Measurements from ENCODE around the gene KIF1B. TPM values are rescaled to one million over a fixed set of nuclear protein-coding genes. Genes with fewer than 3 reads are reported as not detected.

KIF1B gene
- total RNA-seq, 1 experiment from 2014 or later = 69.5 TPM

DNA sequence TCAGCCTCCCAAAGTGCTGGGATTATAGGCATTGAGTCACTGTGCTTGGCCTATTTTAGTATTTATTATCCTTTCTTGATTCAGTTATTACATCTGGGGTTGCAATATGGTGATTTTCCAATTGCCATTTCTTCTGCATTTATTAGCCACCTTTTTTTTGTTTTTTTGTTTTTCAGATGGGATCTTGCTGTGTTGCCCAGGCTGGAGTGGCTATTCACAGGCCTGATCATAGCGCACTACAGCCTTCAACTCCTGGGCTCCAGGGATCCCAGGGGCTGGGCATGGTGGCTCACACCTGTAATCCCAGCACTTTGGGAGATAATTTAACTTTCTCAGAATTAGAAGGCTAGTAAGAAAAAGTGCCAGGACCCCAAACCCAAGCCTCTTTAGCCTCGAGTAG, 106.4 kb downstream of the KIF1B start:
- intact Hi-C loops (cut with micrococcal nuclease; ENCODE audit: unreplicated experiment) = no loop called here
- no peaks in the 10 kb centered on the region for H3K4me1 ChIP-seq (ENCODE audit: insufficient read depth, low read length, poor library complexity, severe bottlenecking)
- no TSS peak for BruUV-seq (replicated peaks)
- no peak for DNase-seq (ENCODE audit: low spot score)
- ChIA-PET CTCF (no interaction called here), POLR2A (ENCODE audit: low non-redundant PET) (no interaction called here)
- H3K27me3 ChIP-seq (replicated peaks; ENCODE audit: insufficient read depth, low read depth, low read length, poor library complexity) = no peaks in the 10 kb centered on the region
- TF ChIP-seq CTCF (conservative IDR thresholded peaks at IDR 0.05; ENCODE audit: low read depth, low read length) (no peak), EZH2 (IDR thresholded peaks at IDR 0.05; ENCODE audit: borderline replicate concordance, low read depth, low read length, poor library complexity, severe bottlenecking) (no peak)
- H3K27ac ChIP-seq (ENCODE audit: low read depth, low read length, poor library complexity, severe bottlenecking) = no peak overlapping the region
- H3K9me3 ChIP-seq (ENCODE audit: low read depth, low read length, poor library complexity, severe bottlenecking) = no peaks in the 10 kb centered on the region
- no peak overlapping the region for H3K4me3 ChIP-seq (ENCODE audit: low read depth, low read length, poor library complexity, severe bottlenecking)
- peaks cover under 1% of the 10 kb centered on the region for H3K36me3 ChIP-seq (ENCODE audit: insufficient read depth, low read length, poor library complexity, severe bottlenecking)

DNA sequence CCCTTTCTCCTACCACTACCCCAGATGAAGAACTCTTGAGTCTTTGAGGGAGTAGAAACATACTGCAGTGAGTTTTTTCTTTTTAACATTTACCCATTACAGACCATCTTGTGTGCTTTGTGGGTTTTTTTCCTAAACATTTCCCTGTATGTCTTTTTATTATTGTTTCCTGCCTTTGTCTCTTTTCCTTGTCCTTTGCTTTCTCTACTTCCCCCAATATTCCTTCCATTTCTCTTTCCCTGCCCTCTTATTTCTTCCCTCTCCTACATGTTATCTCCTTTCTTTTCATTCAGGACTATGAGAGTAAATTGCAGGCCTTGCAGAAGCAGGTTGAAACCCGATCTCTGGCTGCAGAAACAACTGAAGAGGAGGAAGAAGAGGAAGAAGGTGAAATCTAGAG, 109.4 kb downstream of the KIF1B start:
- ChIA-PET POLR2A (ENCODE audit: low non-redundant PET) (interaction anchor here (0.5 kb wide), 1 partner anchor 11 kb away, joined by 3 read pairs; no protein-coding TSS in a partner anchor), CTCF (no interaction called here)
- intact Hi-C loops (cut with micrococcal nuclease; ENCODE audit: unreplicated experiment) = no loop called here

GRCh38 chr1:10320336-10320735, 110.0 kb downstream of the KIF1B start:
- POLR2A ChIA-PET (ENCODE audit: low non-redundant PET) = no interaction called here
- no peak for DNase-seq (ENCODE audit: low spot score)
- Histone ChIP-seq H3K27ac (ENCODE audit: low read depth, low read length, poor library complexity, severe bottlenecking) (peak overlapping the region; percentile 42), H3K36me3 (ENCODE audit: insufficient read depth, low read length, poor library complexity, severe bottlenecking) (peaks cover 24% of the 10 kb centered on the region), H3K27me3 (replicated peaks; ENCODE audit: insufficient read depth, low read depth, low read length, poor library complexity) (no peaks in the 10 kb centered on the region), H3K4me1 (ENCODE audit: insufficient read depth, low read length, poor library complexity, severe bottlenecking) (no peaks in the 10 kb centered on the region), H3K9me3 (ENCODE audit: low read depth, low read length, poor library complexity, severe bottlenecking) (no peaks in the 10 kb centered on the region), H3K4me3 (ENCODE audit: low read depth, low read length, poor library complexity, severe bottlenecking) (no peak overlapping the region)
- TF ChIP-seq CTCF (conservative IDR thresholded peaks at IDR 0.05; ENCODE audit: low read depth, low read length) (no peak), EZH2 (IDR thresholded peaks at IDR 0.05; ENCODE audit: borderline replicate concordance, low read depth, low read length, poor library complexity, severe bottlenecking) (no peak)
- CTCF ChIA-PET = no interaction called here
- no TSS peak for BruUV-seq (replicated peaks)
- intact Hi-C loops (cut with micrococcal nuclease; ENCODE audit: unreplicated experiment) = no loop called here

More for the DNA sequence above, 109.4 kb downstream of the KIF1B start:
- Histone ChIP-seq H3K4me1 (ENCODE audit: insufficient read depth, low read length, poor library complexity, severe bottlenecking) (no peaks in the 10 kb centered on the region), H3K4me3 (ENCODE audit: low read depth, low read length, poor library complexity, severe bottlenecking) (no peak overlapping the region), H3K27me3 (replicated peaks; ENCODE audit: insufficient read depth, low read depth, low read length, poor library complexity) (no peaks in the 10 kb centered on the region), H3K27ac (ENCODE audit: low read depth, low read length, poor library complexity, severe bottlenecking) (peak overlapping the region; percentile 42), H3K36me3 (ENCODE audit: insufficient read depth, low read length, poor library complexity, severe bottlenecking) (peaks cover 19% of the 10 kb centered on the region), H3K9me3 (ENCODE audit: low read depth, low read length, poor library complexity, severe bottlenecking) (no peaks in the 10 kb centered on the region)
- BruUV-seq (replicated peaks) = no TSS peak
- DNase-seq (ENCODE audit: low spot score) = no peak
- TF ChIP-seq EZH2 (IDR thresholded peaks at IDR 0.05; ENCODE audit: borderline replicate concordance, low read depth, low read length, poor library complexity, severe bottlenecking) (no peak), CTCF (conservative IDR thresholded peaks at IDR 0.05; ENCODE audit: low read depth, low read length) (no peak)
